AG09319 (cell line): Measurements from ENCODE around the gene EVPL.
"Not testable (repeated sequence)": the region's sequence is repeated elsewhere in the genome, so short reads cannot be mapped to it uniquely, and the experiment has no call there.

Source experiments
- DNase-seq: peaks from one replicate; pipeline ENCODE4 v3.0.0-alpha.2; 2010; ENCODE audit warnings: low read depth; ENCODE audit errors: extremely low read depth
- TF ChIP-seq, protein P1 (sequence below): IDR thresholded peaks from 2 replicates; pipeline ENCODE4 v1.5.1; 2011; ENCODE audit warnings: low read depth, mild to moderate bottlenecking, inconsistent platforms, low read length, moderate library complexity

The EVPL gene

DNA sequence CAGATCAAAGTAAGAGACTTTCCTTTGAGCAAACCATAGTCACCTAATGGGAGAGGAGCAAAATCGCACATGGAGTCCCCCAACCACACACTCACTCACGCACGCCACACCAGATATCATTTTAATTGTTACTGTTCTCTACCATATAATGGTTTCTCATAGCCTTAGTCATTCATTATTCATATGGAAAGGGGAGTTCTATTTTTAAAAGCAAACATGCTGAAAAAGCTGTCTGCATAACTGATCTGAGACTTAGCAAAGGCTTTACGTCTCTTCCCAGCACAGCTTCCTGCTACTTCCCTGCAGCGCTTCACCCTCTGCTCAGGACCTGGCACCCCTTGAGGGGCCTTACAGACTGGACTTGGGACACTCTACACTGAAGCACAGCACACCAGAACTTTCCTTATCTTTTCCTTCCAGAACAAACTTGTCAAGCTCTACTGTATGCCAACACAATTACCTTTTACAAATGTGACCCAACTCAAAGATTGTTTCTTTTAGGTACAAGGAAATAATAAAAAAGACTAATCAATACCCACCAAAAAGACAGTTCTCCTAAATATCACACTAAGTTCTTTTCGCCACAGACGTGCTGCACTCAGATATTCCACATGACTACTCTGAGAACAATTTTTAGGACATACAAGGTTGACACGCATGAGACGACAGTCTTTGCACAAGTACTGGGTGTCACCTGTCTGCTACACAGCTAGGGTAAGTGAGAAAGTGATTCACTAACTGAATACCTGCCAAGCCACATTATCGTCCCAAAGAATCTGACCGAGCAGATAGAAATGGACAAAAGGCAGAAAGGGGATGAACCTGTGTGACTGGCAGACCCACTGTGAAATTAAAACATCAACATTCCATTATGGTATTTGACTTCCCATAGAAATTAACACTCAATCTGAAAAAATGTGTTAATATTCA is 23.7 kb upstream of the EVPL start:
- DNase-seq = no peak
- TF ChIP-seq, protein P1, sequence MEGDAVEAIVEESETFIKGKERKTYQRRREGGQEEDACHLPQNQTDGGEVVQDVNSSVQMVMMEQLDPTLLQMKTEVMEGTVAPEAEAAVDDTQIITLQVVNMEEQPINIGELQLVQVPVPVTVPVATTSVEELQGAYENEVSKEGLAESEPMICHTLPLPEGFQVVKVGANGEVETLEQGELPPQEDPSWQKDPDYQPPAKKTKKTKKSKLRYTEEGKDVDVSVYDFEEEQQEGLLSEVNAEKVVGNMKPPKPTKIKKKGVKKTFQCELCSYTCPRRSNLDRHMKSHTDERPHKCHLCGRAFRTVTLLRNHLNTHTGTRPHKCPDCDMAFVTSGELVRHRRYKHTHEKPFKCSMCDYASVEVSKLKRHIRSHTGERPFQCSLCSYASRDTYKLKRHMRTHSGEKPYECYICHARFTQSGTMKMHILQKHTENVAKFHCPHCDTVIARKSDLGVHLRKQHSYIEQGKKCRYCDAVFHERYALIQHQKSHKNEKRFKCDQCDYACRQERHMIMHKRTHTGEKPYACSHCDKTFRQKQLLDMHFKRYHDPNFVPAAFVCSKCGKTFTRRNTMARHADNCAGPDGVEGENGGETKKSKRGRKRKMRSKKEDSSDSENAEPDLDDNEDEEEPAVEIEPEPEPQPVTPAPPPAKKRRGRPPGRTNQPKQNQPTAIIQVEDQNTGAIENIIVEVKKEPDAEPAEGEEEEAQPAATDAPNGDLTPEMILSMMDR = no peak

GRCh38 chr17:76049836-76050537 is 22.9 kb upstream of the EVPL start:
- TF ChIP-seq, protein P1 = no peak
- DNase-seq = no peak

DNA sequence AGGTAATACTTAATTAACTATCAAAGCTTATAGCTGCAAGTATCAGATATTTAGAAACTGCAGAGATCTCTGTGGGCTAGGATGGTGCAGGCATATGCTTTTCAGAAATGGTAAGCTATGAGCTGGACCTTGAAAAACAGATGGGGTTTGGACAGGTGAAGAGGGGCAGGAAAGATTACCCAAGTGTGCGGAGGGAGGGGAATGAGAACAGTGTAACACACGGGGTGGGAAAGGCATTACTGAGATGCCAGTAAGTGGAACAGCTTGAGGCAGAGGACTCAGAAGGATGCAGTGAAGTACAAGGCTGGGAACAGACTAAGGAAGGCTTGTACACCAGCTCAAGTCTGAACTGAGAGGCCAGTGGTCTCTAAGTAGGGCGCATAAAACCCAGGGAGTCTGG is 22.1 kb upstream of the EVPL start:
- TF ChIP-seq, protein P1 = no peak
- no peak for DNase-seq

- TF ChIP-seq, protein P1 = no peak
- DNase-seq = no peak
These were observed 21.6 kb upstream of the EVPL start for GRCh38 chr17:76048711-76049110.

DNA sequence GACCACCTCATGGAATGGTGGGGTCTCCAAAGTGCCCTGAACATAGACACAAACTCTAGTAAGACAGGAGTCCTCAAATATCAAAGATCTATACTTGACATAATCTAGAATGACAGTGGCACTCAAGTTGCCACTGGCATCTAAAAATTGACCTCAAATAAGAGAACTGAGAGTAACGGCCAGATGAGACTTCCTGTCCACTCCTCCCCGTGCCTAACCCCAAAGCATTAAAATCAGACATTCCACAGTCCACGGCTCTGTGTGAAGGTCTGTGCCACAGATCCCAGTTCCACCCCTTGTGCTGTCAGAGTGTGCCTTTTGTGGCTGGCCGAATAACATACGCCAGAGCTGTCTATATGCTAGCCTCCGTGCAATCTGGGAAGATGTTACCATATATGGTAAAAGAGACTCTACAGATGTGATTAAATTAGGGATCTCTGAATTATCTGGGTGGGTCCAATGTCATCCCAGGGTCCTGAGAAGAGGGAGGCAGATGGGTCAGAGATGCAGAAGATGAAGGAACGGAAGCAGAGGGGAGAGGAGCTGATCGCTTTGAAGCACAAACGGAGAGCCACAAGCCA is 21.0 kb upstream of the EVPL start:
- DNase-seq = no peak
- TF ChIP-seq, protein P1 = no peak

DNA sequence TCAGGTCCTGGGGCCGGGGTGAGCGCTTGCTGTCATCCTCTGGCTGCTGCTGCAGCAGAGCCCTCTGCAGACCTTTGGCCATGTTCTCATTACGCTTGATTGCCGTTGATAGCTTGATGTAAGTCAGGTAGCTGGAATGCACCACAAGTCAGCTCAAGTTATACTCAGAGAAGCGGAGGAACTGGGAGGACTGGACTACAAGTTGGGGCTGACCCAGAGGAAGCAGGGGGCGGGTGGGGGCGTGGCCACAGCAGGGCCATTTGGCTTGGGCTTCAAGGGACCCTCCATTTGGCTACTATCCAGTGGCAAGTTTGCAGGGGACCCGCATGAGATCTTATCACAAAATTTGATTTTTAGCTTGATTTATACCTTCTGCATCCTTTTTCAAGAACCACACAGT is 19.0 kb upstream of the EVPL start:
- TF ChIP-seq, protein P1 = no peak
- DNase-seq = no peak

DNA sequence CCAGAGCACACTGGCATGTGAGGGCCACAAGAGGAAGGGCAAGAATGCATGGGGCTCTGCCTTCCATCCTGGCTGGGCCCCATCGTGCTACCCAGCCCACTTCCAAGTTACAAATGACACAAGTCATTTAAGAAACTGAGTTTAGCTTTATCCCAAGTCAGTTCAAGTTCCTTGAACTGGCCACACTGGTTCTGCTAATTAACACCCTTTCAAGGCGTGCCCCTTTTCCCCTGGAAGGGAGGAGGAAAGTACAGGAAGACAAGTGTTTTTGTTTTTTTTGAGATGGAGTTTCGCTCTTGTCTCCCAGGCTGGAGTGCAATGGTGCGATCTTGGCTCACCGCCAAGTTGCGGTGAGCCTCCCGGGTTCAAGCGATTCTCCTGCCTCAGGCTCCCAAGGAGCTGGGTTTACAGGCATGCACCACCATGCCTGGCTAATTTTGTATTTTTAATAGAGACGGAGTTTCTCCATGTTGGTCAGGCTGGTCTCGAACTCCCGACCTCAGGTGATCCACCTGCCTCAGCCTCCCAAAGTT is 17.4 kb upstream of the EVPL start:
- not testable (repeated sequence) for DNase-seq

DNA sequence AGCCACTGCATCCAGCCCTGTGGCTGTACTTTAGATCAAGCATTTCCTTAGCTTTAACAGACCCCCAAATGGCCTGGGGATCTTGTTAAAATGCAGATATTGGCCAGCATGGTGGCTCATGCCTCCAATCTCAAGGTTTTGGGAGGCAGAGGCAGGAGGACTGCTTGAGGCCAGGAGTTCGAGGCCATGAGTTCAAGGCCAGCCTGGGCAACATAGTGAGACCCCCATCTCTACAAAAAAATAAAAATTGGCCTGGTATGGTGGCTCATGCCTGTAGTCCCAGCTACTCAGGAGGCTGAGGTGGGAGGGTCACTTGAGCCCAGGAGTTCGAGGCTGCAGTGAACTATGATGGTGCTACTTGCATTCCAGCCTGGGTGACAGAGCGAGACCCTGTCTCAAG is 15.8 kb upstream of the EVPL start:
- not testable (repeated sequence) for DNase-seq
